Tibial nerve (tissue), 3 donors: Measurements from ENCODE around the gene R3HDM4.

Experiments
- POLR2A ChIP-seq, 2 donors: fragments of 450-650 bp; IDR thresholded peaks; one replicate each; pipeline ENCODE4 v1.6.1; 2017; ENCODE audit warnings: antibody characterized with exemption in 2 of 2, mild to moderate bottlenecking in 2 of 2, moderate library complexity in 2 of 2
- TF ChIP-seq, protein P1 (sequence below), 5 experiments: fragments of 200-600 bp in 3 of 5; fragments of 450-650 bp in 2 of 5; sonication (generic) in 3 of 5; IDR thresholded peaks; one replicate each; pipeline ENCODE4 v1.5.1; 2016 to 2019; ENCODE audit warnings: antibody characterized with exemption in 5 of 5, mild to moderate bottlenecking in 3 of 5, moderate library complexity in 2 of 5

DNA sequence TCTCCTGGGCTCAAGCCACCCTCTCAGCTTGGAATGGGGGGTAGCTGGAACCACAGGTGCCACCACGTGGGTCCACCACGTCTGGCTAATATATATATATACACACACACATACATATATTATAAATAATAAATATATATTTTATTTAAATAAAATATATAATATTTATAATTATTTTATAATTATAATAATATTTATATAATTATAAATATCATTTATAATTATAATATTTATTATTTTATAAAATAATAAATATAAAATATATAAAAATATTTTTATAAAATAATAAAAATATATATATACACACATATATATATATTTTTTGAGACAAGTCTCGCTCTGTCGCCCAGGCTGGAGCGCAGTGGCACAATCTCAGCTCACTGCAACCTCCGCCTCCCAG, 58.5 kb downstream of the R3HDM4 start:
- TF ChIP-seq, protein P1, sequence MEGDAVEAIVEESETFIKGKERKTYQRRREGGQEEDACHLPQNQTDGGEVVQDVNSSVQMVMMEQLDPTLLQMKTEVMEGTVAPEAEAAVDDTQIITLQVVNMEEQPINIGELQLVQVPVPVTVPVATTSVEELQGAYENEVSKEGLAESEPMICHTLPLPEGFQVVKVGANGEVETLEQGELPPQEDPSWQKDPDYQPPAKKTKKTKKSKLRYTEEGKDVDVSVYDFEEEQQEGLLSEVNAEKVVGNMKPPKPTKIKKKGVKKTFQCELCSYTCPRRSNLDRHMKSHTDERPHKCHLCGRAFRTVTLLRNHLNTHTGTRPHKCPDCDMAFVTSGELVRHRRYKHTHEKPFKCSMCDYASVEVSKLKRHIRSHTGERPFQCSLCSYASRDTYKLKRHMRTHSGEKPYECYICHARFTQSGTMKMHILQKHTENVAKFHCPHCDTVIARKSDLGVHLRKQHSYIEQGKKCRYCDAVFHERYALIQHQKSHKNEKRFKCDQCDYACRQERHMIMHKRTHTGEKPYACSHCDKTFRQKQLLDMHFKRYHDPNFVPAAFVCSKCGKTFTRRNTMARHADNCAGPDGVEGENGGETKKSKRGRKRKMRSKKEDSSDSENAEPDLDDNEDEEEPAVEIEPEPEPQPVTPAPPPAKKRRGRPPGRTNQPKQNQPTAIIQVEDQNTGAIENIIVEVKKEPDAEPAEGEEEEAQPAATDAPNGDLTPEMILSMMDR (IDR thresholded peaks at IDR 0.05) = no peak
- TF ChIP-seq POLR2A (IDR thresholded peaks at IDR 0.05) = no peak
